SK-N-SH (cell line): Measurements from ENCODE around the gene PRSS56. TPM values are rescaled to one million over a fixed set of nuclear protein-coding genes. Genes with fewer than 3 reads are reported as not detected.

Experiments
- CTCF ChIA-PET: fragments of 300-600, 350-600 bp; formaldehyde crosslinking; extraction: SDS; loops from one replicate; lab custom pipeline; 2021; lab: Yijun Ruan, JAX
- POLR2A ChIA-PET: fragments of 350-600 bp; sonication (Branson Sonifier 250); formaldehyde crosslinking; extraction: SDS; loops from one replicate; lab custom pipeline; 2020; ENCODE audit warnings: antibody characterized with exemption, inconsistent platforms; lab: Yijun Ruan, JAX
- DNase-seq: peaks from one replicate; pipeline ENCODE4 v3.0.0; 2012
- H2AFZ ChIP-seq: fragments of 200-600 bp; sonication (generic); 2 replicates; pipeline ENCODE4 v1.8.1; 2016; ENCODE audit warnings: antibody characterized with exemption, mild to moderate bottlenecking, low read depth
- H3F3A ChIP-seq: fragments of 200-600 bp; sonication (generic); replicated peaks from 2 replicates; pipeline ENCODE3; 2016; ENCODE audit warnings: antibody characterized with exemption, mild to moderate bottlenecking; ENCODE audit not compliant: insufficient read depth
- H3K27ac ChIP-seq, 2 experiments: fragments of 200-500 bp in 1 of 2; fragments of 200-600 bp in 1 of 2; sonication (Bioruptor generic) in 1 of 2; sonication (generic), shearing (Covaris generic) in 1 of 2; 2 replicates each; pipeline versions ENCODE4 v1.5.1 to v1.6.1; 2014 to 2016; ENCODE audit warnings: low read depth in 2 of 2, inconsistent platforms in 1 of 2, low read length in 1 of 2, mild to moderate bottlenecking in 1 of 2, mixed read lengths in 1 of 2
- H3K27me3 ChIP-seq: fragments of 200-600 bp; sonication (generic), shearing (Covaris generic); 2 replicates; pipeline ENCODE4 v1.6.1; 2016; ENCODE audit warnings: mixed run types; ENCODE audit not compliant: insufficient read depth
- H3K36me3 ChIP-seq, 2 experiments: fragments of 200-500 bp in 1 of 2; fragments of 200-600 bp in 1 of 2; sonication (Bioruptor generic) in 1 of 2; sonication (generic) in 1 of 2; replicated peaks in 1 of 2; 2 replicates each; pipeline versions ENCODE3 to v1.5.1; 2014 to 2016; ENCODE audit warnings: low read length in 1 of 2, mild to moderate bottlenecking in 1 of 2; ENCODE audit not compliant: insufficient read depth in 2 of 2, control insufficient read depth in 1 of 2
- H3K4me1 ChIP-seq, 2 experiments: fragments of 200-500 bp in 1 of 2; fragments of 200-600 bp in 1 of 2; sonication (Bioruptor generic) in 1 of 2; sonication (generic), shearing (Covaris generic) in 1 of 2; 2 replicates each; pipeline versions ENCODE4 v1.5.1 to v1.6.1; 2014 to 2016; ENCODE audit warnings: low read depth in 1 of 2, low read length in 1 of 2, mixed run types in 1 of 2; ENCODE audit not compliant: insufficient read depth in 2 of 2, control insufficient read depth in 1 of 2
- H3K4me2 ChIP-seq: fragments of 200-600 bp; sonication (generic), shearing (Covaris generic); 2 replicates; pipeline ENCODE4 v1.6.1; 2017; ENCODE audit warnings: mixed run types
- H3K4me3 ChIP-seq, 2 experiments: fragments of 200-500 bp in 1 of 2; fragments of 200-600 bp in 1 of 2; sonication (Bioruptor generic) in 1 of 2; sonication (generic), shearing (Covaris generic) in 1 of 2; 2 replicates each; pipeline versions ENCODE4 v1.5.1 to v1.8.1; 2014 to 2016; ENCODE audit warnings: low read depth in 2 of 2, inconsistent platforms in 1 of 2, low read length in 1 of 2, mild to moderate bottlenecking in 1 of 2, mixed read lengths in 1 of 2, moderate library complexity in 1 of 2
- H3K79me2 ChIP-seq: fragments of 200-600 bp; sonication (generic); 2 replicates; pipeline ENCODE4 v1.8.1; 2017; ENCODE audit warnings: mild to moderate bottlenecking; ENCODE audit not compliant: insufficient read depth
- H3K9ac ChIP-seq: fragments of 200-600 bp; sonication (generic); 2 replicates; pipeline ENCODE4 v1.6.1; 2017; ENCODE audit warnings: mixed run types
- H3K9me2 ChIP-seq: fragments of 200-600 bp; sonication (generic); 2 replicates; pipeline ENCODE4 v1.6.1; 2017; ENCODE audit warnings: mixed run types
- H3K9me3 ChIP-seq: fragments of 200-600 bp; sonication (generic); 2 replicates; pipeline ENCODE4 v1.6.1; 2017; ENCODE audit warnings: mixed run types, mild to moderate bottlenecking, moderate library complexity
- H4K20me1 ChIP-seq: fragments of 200-600 bp; sonication (generic); 2 replicates; pipeline ENCODE4 v1.6.1; 2017; ENCODE audit warnings: mild to moderate bottlenecking, mixed run types; ENCODE audit not compliant: insufficient read depth
- ELF1 ChIP-seq: IDR thresholded peaks from 2 replicates; pipeline ENCODE4 v1.4.0; 2012
- EZH2phosphoT487 ChIP-seq: fragments of 200-600 bp; sonication (generic); IDR thresholded peaks from 2 replicates; pipeline ENCODE4 v1.6.1; 2017; ENCODE audit warnings: low read depth, mixed run types, mild to moderate bottlenecking, antibody characterized with exemption, moderate library complexity, borderline replicate concordance
- FOXM1 ChIP-seq: IDR thresholded peaks from 2 replicates; pipeline ENCODE4 v1.4.0; 2012; ENCODE audit warnings: low read depth, mild to moderate bottlenecking
- GABPA ChIP-seq: IDR thresholded peaks from 2 replicates; pipeline ENCODE4 v1.4.0; 2012; ENCODE audit warnings: low read depth, mild to moderate bottlenecking
- GATA2 ChIP-seq: sonication (generic); formaldehyde crosslinking; IDR thresholded peaks from 2 replicates; pipeline ENCODE4 v1.5.0; 2020; ENCODE audit warnings: mild to moderate bottlenecking, missing genetic modification reagents
- MXI1 ChIP-seq: IDR thresholded peaks from 2 replicates; pipeline ENCODE4 v1.6.1; 2012; ENCODE audit warnings: mild to moderate bottlenecking, low read depth, low read length, improper control_type of control experiment
- NFIC ChIP-seq: IDR thresholded peaks from 2 replicates; pipeline ENCODE4 v1.4.0; 2012; ENCODE audit warnings: borderline replicate concordance
- POLR2AphosphoS5 ChIP-seq: IDR thresholded peaks from 2 replicates; pipeline ENCODE4 v1.6.1; 2012; ENCODE audit warnings: low read depth, low read length
- RCOR1 ChIP-seq: fragments of 150-350 bp; IDR thresholded peaks from 2 replicates; pipeline ENCODE4 v1.6.1; 2017; ENCODE audit warnings: antibody characterized with exemption, low read length
- RXRA ChIP-seq: IDR thresholded peaks from 2 replicates; pipeline ENCODE4 v1.4.0; 2012; ENCODE audit warnings: low read depth, mild to moderate bottlenecking, borderline replicate concordance
- TCF12 ChIP-seq: IDR thresholded peaks from 2 replicates; pipeline ENCODE4 v1.4.0; 2012
- USF1 ChIP-seq: IDR thresholded peaks from 2 replicates; pipeline ENCODE4 v1.4.0; 2012; ENCODE audit warnings: low read depth, borderline replicate concordance
- YY1 ChIP-seq: IDR thresholded peaks from 2 replicates; pipeline ENCODE4 v1.4.0; 2012; ENCODE audit warnings: low read depth, mild to moderate bottlenecking
- WGBS: methylation state at CpG from one replicate; pipeline ENCODE4 v1.1.6; 2017; ENCODE audit warnings: low lambda C conversion rate; 5-methylcytosine and 5-hydroxymethylcytosine counted together
- polyA plus RNA-seq, 3 experiments: library from polyadenylated mRNA; depleted of rRNA; stranded (reverse); fragments of >200 nt; gene quantifications; 2 replicates each; pipeline ENCODE4 v1.2.3, GENCODE V29; 2012
- TF ChIP-seq, protein P1 (sequence below): IDR thresholded peaks from 2 replicates; pipeline ENCODE4 v1.4.0; 2012; ENCODE audit warnings: low read depth, borderline replicate concordance
- TF ChIP-seq, protein P2 (sequence below): IDR thresholded peaks from 2 replicates; pipeline ENCODE4; 2012

PRSS56 gene
- polyA plus RNA-seq, 1 of the 3 experiments (the other 2 are of a cell fraction), result not detected

- Histone ChIP-seq H3K79me2 (no peaks in the 10 kb centered on the region), H3K9ac (no peak overlapping the region), H4K20me1 (no peaks in the 10 kb centered on the region), H3F3A (no peaks in the 10 kb centered on the region), H3K9me2 (no peaks in the 10 kb centered on the region), H2AFZ (no peak overlapping the region), H3K4me2 (no peak overlapping the region), H3K27me3 (no peaks in the 10 kb centered on the region), H3K4me3 (no peak overlapping the region), H3K9me3 (no peaks in the 10 kb centered on the region), H3K4me1 (peaks cover 0 to 15% of the 10 kb centered on the region in 2 experiments; a peak in 1 of 4 replicates), H3K36me3 (no peaks in the 10 kb centered on the region), H3K27ac (no peak overlapping the region)
- TF ChIP-seq TCF12, result no peak
- no peak for TF ChIP-seq RCOR1
- no peak for DNase-seq
- CTCF ChIA-PET, result interaction anchor here (1.1 to 2.9 kb wide), 3 partner anchors 28 to 54 kb away, joined by 3 to 17 read pairs (median 6); no protein-coding TSS in a partner anchor
- POLR2A ChIA-PET, result no interaction called here
- 48% methylated on average over 9 of the region's 10 CpGs for WGBS
Measured at GRCh38 chr2:232493701-232494474, 26.3 kb upstream of the PRSS56 start.

GRCh38 chr2:232494542-232494941, 25.6 kb upstream of the PRSS56 start:
- no peak overlapping the region for H2AFZ ChIP-seq
- DNase-seq, result no peak
- no peaks in the 10 kb centered on the region for H4K20me1 ChIP-seq
- TF ChIP-seq YY1 (no peak), MXI1 (no peak), USF1 (no peak), EZH2phosphoT487 (no peak), NFIC (no peak), FOXM1 (no peak), ELF1 (no peak), GATA2 (no peak), POLR2AphosphoS5 (no peak), RXRA (no peak), TCF12 (no peak), GABPA (no peak)
- TF ChIP-seq, protein P1, sequence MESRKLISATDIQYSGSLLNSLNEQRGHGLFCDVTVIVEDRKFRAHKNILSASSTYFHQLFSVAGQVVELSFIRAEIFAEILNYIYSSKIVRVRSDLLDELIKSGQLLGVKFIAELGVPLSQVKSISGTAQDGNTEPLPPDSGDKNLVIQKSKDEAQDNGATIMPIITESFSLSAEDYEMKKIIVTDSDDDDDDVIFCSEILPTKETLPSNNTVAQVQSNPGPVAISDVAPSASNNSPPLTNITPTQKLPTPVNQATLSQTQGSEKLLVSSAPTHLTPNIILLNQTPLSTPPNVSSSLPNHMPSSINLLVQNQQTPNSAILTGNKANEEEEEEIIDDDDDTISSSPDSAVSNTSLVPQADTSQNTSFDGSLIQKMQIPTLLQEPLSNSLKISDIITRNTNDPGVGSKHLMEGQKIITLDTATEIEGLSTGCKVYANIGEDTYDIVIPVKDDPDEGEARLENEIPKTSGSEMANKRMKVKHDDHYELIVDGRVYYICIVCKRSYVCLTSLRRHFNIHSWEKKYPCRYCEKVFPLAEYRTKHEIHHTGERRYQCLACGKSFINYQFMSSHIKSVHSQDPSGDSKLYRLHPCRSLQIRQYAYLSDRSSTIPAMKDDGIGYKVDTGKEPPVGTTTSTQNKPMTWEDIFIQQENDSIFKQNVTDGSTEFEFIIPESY, result no peak
- TF ChIP-seq, protein P2, sequence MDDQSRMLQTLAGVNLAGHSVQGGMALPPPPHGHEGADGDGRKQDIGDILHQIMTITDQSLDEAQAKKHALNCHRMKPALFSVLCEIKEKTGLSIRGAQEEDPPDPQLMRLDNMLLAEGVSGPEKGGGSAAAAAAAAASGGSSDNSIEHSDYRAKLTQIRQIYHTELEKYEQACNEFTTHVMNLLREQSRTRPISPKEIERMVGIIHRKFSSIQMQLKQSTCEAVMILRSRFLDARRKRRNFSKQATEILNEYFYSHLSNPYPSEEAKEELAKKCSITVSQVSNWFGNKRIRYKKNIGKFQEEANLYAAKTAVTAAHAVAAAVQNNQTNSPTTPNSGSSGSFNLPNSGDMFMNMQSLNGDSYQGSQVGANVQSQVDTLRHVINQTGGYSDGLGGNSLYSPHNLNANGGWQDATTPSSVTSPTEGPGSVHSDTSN, result no peak
- no peaks in the 10 kb centered on the region for H3K27me3 ChIP-seq
- H3K36me3 ChIP-seq, result no peaks in the 10 kb centered on the region
- H3K79me2 ChIP-seq, result no peaks in the 10 kb centered on the region
- no peak overlapping the region for H3K4me2 ChIP-seq
- WGBS, result 56% methylated on average over 2 of the region's 5 CpGs
- H3F3A ChIP-seq, result no peaks in the 10 kb centered on the region
- H3K4me1 ChIP-seq, result peaks cover 0 to 15% of the 10 kb centered on the region in 2 experiments; a peak in 1 of 4 replicates
- ChIA-PET CTCF (interaction anchor here (1.1 to 2.9 kb wide), 3 partner anchors 27 to 55 kb away, joined by 3 to 17 read pairs (median 6); no protein-coding TSS in a partner anchor), POLR2A (no interaction called here)
- H3K4me3 ChIP-seq, result no peak overlapping the region
- H3K27ac ChIP-seq, result no peak overlapping the region
- H3K9ac ChIP-seq, result no peak overlapping the region
- no peaks in the 10 kb centered on the region for H3K9me3 ChIP-seq
- H3K9me2 ChIP-seq, result no peaks in the 10 kb centered on the region
